Kidney epithelial cell (primary cell): ENCODE measurements around the gene SRRM3. TPM values are rescaled to one million over a fixed set of nuclear protein-coding genes. Genes with fewer than 3 reads are reported as not detected.

Source experiments
- DNase-seq: peaks from one replicate; pipeline ENCODE4 v3.0.0-alpha.2; 2010; ENCODE audit warnings: low read depth
- H3K27me3 ChIP-seq: 2 replicates; pipeline ENCODE4 v1.6.0; 2011; ENCODE audit warnings: low read length; ENCODE audit not compliant: control insufficient read depth, insufficient read depth
- H3K36me3 ChIP-seq: 2 replicates; pipeline ENCODE4 v1.5.1; 2011; ENCODE audit warnings: low read length; ENCODE audit not compliant: control insufficient read depth, insufficient read depth
- H3K4me3 ChIP-seq: 2 replicates; pipeline ENCODE4 v1.5.1; 2011; ENCODE audit warnings: low read depth, mild to moderate bottlenecking, control low read depth, low read length
- total RNA-seq: library from RNA; depleted of rRNA; stranded (reverse); fragments of >200 nt; gene quantifications from 2 replicates; pipeline ENCODE4 v1.2.3, GENCODE V29; 2015
- TF ChIP-seq, protein P1 (sequence below): IDR thresholded peaks from 2 replicates; pipeline ENCODE4 v1.5.1; 2011; ENCODE audit warnings: mild to moderate bottlenecking, moderate library complexity, low read length, control low read depth, inconsistent platforms; ENCODE audit not compliant: insufficient read depth, poor library complexity, severe bottlenecking

SRRM3 gene
- total RNA-seq, 1 donor from 2014 or later: 0.21 TPM

DNA sequence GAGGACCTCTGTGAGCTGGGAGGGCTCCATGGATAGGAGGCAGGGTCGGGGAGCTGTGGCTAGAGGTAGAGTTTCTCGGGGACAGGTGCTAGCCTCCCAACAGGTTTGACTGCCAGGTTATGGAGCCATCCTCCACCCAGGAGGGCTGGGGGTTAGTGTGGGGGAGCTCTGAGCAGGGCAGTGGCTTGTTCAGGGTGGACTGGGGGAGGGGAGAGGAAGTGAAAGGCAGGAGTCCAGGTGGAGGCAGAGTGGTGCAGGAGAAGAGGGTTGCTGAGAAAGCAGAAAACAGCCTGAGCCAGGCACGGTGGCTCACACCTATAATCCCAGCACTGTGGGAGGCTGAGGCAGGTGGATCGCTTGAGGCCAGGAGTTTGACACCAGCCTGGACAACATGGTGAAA is 60.2 kb downstream of the SRRM3 start:
- no peak overlapping the region for H3K4me3 ChIP-seq
- peaks cover 29% of the 10 kb centered on the region for H3K27me3 ChIP-seq
- no peak for DNase-seq
- H3K36me3 ChIP-seq: no peaks in the 10 kb centered on the region
- TF ChIP-seq, protein P1, sequence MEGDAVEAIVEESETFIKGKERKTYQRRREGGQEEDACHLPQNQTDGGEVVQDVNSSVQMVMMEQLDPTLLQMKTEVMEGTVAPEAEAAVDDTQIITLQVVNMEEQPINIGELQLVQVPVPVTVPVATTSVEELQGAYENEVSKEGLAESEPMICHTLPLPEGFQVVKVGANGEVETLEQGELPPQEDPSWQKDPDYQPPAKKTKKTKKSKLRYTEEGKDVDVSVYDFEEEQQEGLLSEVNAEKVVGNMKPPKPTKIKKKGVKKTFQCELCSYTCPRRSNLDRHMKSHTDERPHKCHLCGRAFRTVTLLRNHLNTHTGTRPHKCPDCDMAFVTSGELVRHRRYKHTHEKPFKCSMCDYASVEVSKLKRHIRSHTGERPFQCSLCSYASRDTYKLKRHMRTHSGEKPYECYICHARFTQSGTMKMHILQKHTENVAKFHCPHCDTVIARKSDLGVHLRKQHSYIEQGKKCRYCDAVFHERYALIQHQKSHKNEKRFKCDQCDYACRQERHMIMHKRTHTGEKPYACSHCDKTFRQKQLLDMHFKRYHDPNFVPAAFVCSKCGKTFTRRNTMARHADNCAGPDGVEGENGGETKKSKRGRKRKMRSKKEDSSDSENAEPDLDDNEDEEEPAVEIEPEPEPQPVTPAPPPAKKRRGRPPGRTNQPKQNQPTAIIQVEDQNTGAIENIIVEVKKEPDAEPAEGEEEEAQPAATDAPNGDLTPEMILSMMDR: no peak

DNA sequence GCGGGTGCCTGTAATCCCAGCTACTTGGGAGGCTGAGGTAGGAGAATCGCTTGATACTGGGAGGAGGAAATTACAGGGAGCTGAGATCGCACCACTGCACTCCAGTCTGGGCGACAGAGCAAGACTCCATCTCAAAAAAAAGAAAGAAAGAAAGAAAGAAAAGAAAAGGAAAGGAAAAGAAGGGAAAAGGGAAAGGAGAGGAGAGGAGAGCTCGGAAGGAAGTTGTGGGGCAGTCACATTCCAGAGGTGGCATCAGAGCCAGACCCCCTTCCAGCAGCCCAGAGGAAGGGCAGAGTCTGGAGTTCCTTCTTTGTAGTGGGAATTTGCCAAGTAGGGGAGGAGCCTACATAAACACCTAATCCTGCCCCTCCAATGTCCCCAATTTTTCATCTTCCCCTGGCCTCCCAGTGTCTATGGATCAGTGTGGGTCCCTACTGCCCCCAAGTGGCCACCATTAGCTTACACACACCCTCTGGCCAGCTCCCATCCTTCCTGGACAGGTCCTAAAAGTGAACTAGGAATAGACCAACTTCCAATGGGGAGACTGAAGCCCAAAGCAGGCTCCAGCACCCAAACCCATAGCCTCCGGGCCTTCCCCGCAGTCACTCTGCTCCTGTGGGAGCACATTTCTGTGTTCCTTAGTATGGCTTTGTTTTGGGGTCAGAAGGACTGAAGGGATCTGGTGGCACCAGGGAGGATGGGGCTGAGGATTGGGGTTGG is 61.1 kb downstream of the SRRM3 start:
- TF ChIP-seq, protein P1: peak; percentile 91
- peak; percentile 10 for DNase-seq
- peaks cover 36% of the 10 kb centered on the region for H3K27me3 ChIP-seq
- no peak overlapping the region for H3K4me3 ChIP-seq
- no peaks in the 10 kb centered on the region for H3K36me3 ChIP-seq

DNA sequence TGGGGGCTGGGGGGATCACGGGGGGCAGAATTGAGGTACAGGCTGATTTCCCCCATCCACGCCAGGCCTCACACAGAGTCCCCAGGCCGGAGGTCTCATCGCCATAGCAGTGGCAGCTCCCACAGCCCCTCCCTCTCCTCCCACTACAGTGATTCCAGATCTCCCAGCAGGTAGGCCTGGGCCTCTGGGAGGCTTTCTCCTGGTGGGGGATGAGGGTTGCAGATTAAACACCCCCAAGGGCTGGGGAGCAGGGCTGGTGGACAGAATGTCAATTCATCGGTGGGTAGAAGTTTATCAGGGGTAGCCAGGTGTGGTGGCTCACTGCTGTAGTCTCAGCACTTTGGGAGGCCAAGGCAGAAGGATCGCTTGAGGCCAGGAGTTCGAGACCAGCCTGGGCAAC is 63.6 kb downstream of the SRRM3 start:
- Histone ChIP-seq H3K36me3 (no peaks in the 10 kb centered on the region), H3K27me3 (peaks cover 40% of the 10 kb centered on the region), H3K4me3 (no peak overlapping the region)
- no peak for DNase-seq
- TF ChIP-seq, protein P1: no peak

DNA sequence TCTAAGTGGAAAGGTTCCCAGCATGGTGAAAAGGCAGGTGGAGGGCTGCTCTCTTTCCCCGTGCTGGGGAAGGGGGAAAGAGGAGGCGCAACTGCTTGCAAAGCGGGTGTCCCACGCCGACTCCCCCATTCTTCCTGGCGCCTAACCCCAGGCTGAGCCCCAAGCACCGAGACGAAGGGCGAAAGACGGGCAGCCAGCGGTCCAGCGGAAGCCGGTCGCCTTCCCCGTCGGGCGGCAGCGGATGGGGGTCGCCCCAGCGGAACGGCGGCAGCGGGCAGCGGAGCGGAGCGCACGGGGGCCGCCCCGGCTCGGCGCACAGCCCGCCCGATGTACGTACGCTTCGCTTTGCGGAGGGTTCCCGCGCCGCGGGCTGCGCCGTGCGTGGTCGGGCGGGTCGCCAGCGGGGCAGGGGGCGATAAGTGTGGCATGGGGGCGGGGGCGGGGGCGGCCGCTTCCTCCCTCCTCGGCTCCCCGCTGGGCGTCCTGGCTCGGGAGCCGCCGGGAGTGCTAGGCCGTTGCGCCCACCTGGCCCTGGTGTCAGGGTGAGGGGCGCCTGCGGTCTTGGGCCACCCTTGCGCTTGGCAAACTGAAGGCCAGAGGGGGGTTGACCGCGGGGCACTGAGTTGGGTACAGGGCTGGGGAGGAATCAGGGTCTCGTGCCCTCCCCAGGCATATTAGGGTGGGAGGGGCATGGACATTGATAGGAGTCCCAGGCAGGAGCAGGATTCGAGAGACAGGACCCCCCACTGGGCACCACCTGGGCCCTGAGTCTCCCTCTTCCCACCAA is 65.6 kb downstream of the SRRM3 start:
- H3K4me3 ChIP-seq: peak overlapping the region; percentile 4
- no peak for DNase-seq
- peaks cover 35% of the 10 kb centered on the region for H3K27me3 ChIP-seq
- TF ChIP-seq, protein P1: no peak
- H3K36me3 ChIP-seq: no peaks in the 10 kb centered on the region

DNA sequence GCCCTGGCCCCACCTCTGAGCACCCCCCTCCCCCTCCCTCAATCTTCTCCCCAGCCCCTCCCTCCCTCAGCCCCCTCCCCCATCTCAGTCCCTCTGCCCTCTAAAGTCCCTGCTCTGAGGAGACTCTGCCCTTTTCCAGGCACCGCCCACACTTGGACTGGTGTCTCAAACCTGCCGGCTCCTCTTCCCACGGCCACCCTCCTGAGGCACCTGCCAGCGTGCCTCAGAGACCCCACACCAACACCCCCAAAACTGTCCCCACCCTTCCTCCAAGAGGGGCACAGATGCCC is 66.1 kb downstream of the SRRM3 start:
- no peak overlapping the region for H3K4me3 ChIP-seq
- peaks cover 38% of the 10 kb centered on the region for H3K27me3 ChIP-seq
- H3K36me3 ChIP-seq: no peaks in the 10 kb centered on the region
- TF ChIP-seq, protein P1: no peak
- no peak for DNase-seq
